Heart right ventricle (tissue), 16 donors: ENCODE results near the gene MRPL32. TPM values are rescaled to one million over a fixed set of nuclear protein-coding genes. Genes with fewer than 3 reads are reported as not detected.

ENCODE experiments used
- ATAC-seq, 8 donors: fragments of 200-7000 bp; cut with Tn5 transposase; one replicate each; pipeline ENCODE4 v1.9.1; 2020; ENCODE audit warnings: mild to moderate bottlenecking in 8 of 8, moderate library complexity in 8 of 8, moderate number of reproducible peaks in 1 of 8
- DNase-seq, 2 donors: peaks; one replicate each; pipeline ENCODE4 v3.0.0-alpha.2; 2020
- H3K27ac ChIP-seq, 10 donors: fragments of 200-600 bp; sonication (generic) in 2 of 10; one replicate each; pipeline versions ENCODE4 v1.5.0 to v1.8.0; 2020 to 2022; ENCODE audit warnings: mild to moderate bottlenecking in 3 of 10
- H3K27me3 ChIP-seq, 7 donors: fragments of 200-600 bp; one replicate each; pipeline ENCODE4 v1.8.0; 2021 to 2022; ENCODE audit warnings: mild to moderate bottlenecking in 2 of 7
- H3K36me3 ChIP-seq, 9 donors: fragments of 200-600 bp; sonication (generic) in 1 of 9; one replicate each; pipeline versions ENCODE4 v1.5.0 to v1.8.0; 2020 to 2022; ENCODE audit warnings: mild to moderate bottlenecking in 2 of 9
- H3K4me1 ChIP-seq, 9 donors: fragments of 200-600 bp; sonication (generic) in 1 of 9; one replicate each; pipeline versions ENCODE4 v1.5.0 to v1.8.0; 2020 to 2022; ENCODE audit warnings: mild to moderate bottlenecking in 4 of 9
- H3K4me3 ChIP-seq, 10 donors: fragments of 200-600 bp; sonication (generic) in 2 of 10; one replicate each; pipeline versions ENCODE4 v1.5.0 to v1.8.0; 2020 to 2022; ENCODE audit warnings: mild to moderate bottlenecking in 7 of 10, moderate library complexity in 2 of 10
- H3K9me3 ChIP-seq, 11 donors: fragments of 200-600 bp in 10 of 11; sonication (generic) in 2 of 11; one replicate each; pipeline versions ENCODE4 v1.5.0 to v1.8.0; 2013 to 2022; ENCODE audit warnings: mild to moderate bottlenecking in 2 of 11, control low read depth in 1 of 11, moderate library complexity in 1 of 11
- CTCF ChIP-seq, 9 donors: fragments of 200-600 bp; sonication (generic) in 2 of 9; IDR thresholded peaks; one replicate each; pipeline versions ENCODE4 v1.5.0 to v1.8.0; 2021 to 2022; ENCODE audit warnings: antibody characterized with exemption in 9 of 9, mild to moderate bottlenecking in 5 of 9, moderate library complexity in 1 of 9
- WGBS, 2 donors: extraction: QIAGEN DNeasy Blood & Tissue Kit; methylation state at CpG; one replicate each; pipeline ENCODE4 v1.1.7; 2013; ENCODE audit warnings: inconsistent platforms in 1 of 2; 5-methylcytosine and 5-hydroxymethylcytosine counted together
- intact Hi-C, 10 donors: fragments of 100-400 bp; cut with DNase I; formaldehyde crosslinking; loops; one replicate each; pipeline versions ENCODE4 v1.11.1 to v1.14.2; 2022
- polyA plus RNA-seq, 2 donors: library from polyadenylated mRNA; stranded (reverse); fragments of 200-250 nt; gene quantifications; one replicate each; pipeline ENCODE4 v1.2.3, GENCODE V29; 2013
- total RNA-seq, 10 donors: library from RNA; stranded (reverse); fragmentation: NEBNext Ultra II Directional in 3 of 10; extraction: Animal tissue kit (Norgen Biotek cat#: 25700) in 3 of 10; gene quantifications; one replicate each; pipeline versions ENCODE4 v1.2.1 to v1.2.4, GENCODE V29; 2021 to 2023
- donor health status: Arrhythmogenic right ventricular cardiomyopathy.
- donor health status: ischemic (EF 13 %, LVEDD 7.1; RV severe dilation, severe dysfunction).
- donor health status: healthy with polysubstance abuse.
- donor health status: DM: no; HTN: yes; CAD: no.
- donor health status: DM: no; HTN: no; CAD: no.
- donor health status: ischemic (EF 25% LVEDD 6.9; RV normal size, moderate dysfunction).
- donor health status: ischemic (EF 25% LVEDD 5.7; RV mildly dilated, moderate dysfunction).
- donor health status: healthy.
- donor health status: DM: yes; HTN: yes; CAD: no.
- donor health status: Ischemic cardiomyopathy.
- donor health status: ischemic (EF 35%, LVEDD 5.7; RV mildly dilated, moderate dysfunction).
- donor health status: nonischemic (EF 11% LVEDD 7.7; RV severe dilation, severe dysfunction).
- donor health status: DM: yes; HTN: yes; CAD: no.
- donor health status: PGD.
- donor health status: ischemic (EF 29% LVEDD 5.4; RV normal size, mild dysfunction).
- donor health status: nonischemic (EF 23%, LVEDD 6.1; RV moderate dilation, normal function).

MRPL32 gene
- total and polyA plus RNA-seq, 12 donors = 45.7 to 99.2 (median 59.1) TPM

- intact Hi-C loops = loop anchor here in 5 of 10 donors (2.0 to 10.0 kb wide), 5 partner anchors 20 to 902 kb away; partner anchors contain the start of genes C7orf25 (in 1 of the 5) and COA1 (in 1 of the 5)
- 2% methylated on average over 17 of the region's 17 CpGs for WGBS, 2 donors
- no peak for TF ChIP-seq CTCF (IDR thresholded peaks at IDR 0.05)
- Histone ChIP-seq H3K9me3 (no peaks in the 10 kb centered on the region), H3K27ac (peak overlapping the region in 9 of 10 donors; percentile 75 to 93 (median 84)), H3K4me1 (peaks cover 5 to 55% (median 45%) of the 10 kb centered on the region in 9 donors), H3K4me3 (peak overlapping the region; percentile 68 to 97 (median 90)), H3K27me3 (no peaks in the 10 kb centered on the region), H3K36me3 (peaks cover 0 to 35% (median 18%) of the 10 kb centered on the region in 9 donors)
- DNase-seq = peak in 1 of 2 donors; percentile 51
- ATAC-seq = peak; percentile 3 to 66 (median 48)
These were observed 825 bp downstream of the MRPL32 start for GRCh38 chr7:42932811-42933591.

- no peak for ATAC-seq
- Histone ChIP-seq H3K27me3 (no peaks in the 10 kb centered on the region), H3K9me3 (no peaks in the 10 kb centered on the region), H3K27ac (peak overlapping the region in 1 of 10 donors; percentile 87), H3K36me3 (peaks cover 0 to 48% (median 22%) of the 10 kb centered on the region in 9 donors), H3K4me1 (peaks cover 5 to 44% (median 36%) of the 10 kb centered on the region in 9 donors), H3K4me3 (no peak overlapping the region)
- 86 to 88% methylated on average over 3 of the region's 3 CpGs for WGBS, 2 donors
- no peak for DNase-seq
- intact Hi-C loops = loop anchor here in 4 of 10 donors (10.0 kb wide), 4 partner anchors 771 to 901 kb away; partner anchors contain the start of gene COA1 (in 1 of the 4)
- no peak for TF ChIP-seq CTCF (IDR thresholded peaks at IDR 0.05)
These were observed 2.1 kb downstream of the MRPL32 start for GRCh38 chr7:42934291-42934690.

- TF ChIP-seq CTCF (IDR thresholded peaks at IDR 0.05) = no peak
- Histone ChIP-seq H3K4me1 (peaks cover 5 to 28% (median 20%) of the 10 kb centered on the region in 9 donors), H3K27ac (no peak overlapping the region), H3K9me3 (no peaks in the 10 kb centered on the region), H3K36me3 (peaks cover 0 to 64% (median 28%) of the 10 kb centered on the region in 9 donors), H3K27me3 (no peaks in the 10 kb centered on the region), H3K4me3 (no peak overlapping the region)
- DNase-seq (no peak), ATAC-seq (no peak)
- intact Hi-C loops = loop anchor here in 4 of 10 donors (10.0 kb wide), 4 partner anchors 769 to 899 kb away; partner anchors contain the start of gene COA1 (in 1 of the 4)
- WGBS, 2 donors = 94 to 96% methylated on average over 5 of the region's 5 CpGs
These were observed 3.7 kb downstream of the MRPL32 start for GRCh38 chr7:42935861-42936260.

GRCh38 chr7:42939457-42940240 is 7.5 kb downstream of the MRPL32 start:
- no peak overlapping the region for H3K4me3 ChIP-seq
- H3K27ac ChIP-seq = no peak overlapping the region
- H3K9me3 ChIP-seq = no peaks in the 10 kb centered on the region
- ATAC-seq (no peak), DNase-seq (no peak)
- peaks cover 0 to 7% (median 0%) of the 10 kb centered on the region in 9 donors for H3K4me1 ChIP-seq
- 89 to 95% methylated on average over 4 of the region's 4 CpGs for WGBS, 2 donors
- peaks cover 0 to 63% (median 28%) of the 10 kb centered on the region in 9 donors for H3K36me3 ChIP-seq
- intact Hi-C loops = loop anchor here (2.0 to 10.0 kb wide), 16 partner anchors 165 to 903 kb away; partner anchors contain the start of genes COA1 (in 1 of the 10) and HECW1 (in 1 of the 10)
- no peaks in the 10 kb centered on the region for H3K27me3 ChIP-seq
- no peak for TF ChIP-seq CTCF (IDR thresholded peaks at IDR 0.05)
